HCT116 (cell line): Measurements from ENCODE around the gene RBFOX2. TPM values are rescaled to one million over a fixed set of nuclear protein-coding genes. Genes with fewer than 3 reads are reported as not detected.

Source experiments
- ATAC-seq: fragments of 200-7000 bp; cut with Tn5 transposase; 2 replicates; pipeline ENCODE4 v1.9.1; 2020; ENCODE audit warnings: mild to moderate bottlenecking, moderate library complexity
- BruUV-seq: library from RNA; stranded (reverse); fragments of 400-500 nt; replicated peaks from 2 replicates; lab custom pipeline; 2021; lab: Mats Ljungman, UMichigan
- CTCF ChIA-PET: fragments of 300-600 bp; sonication (Branson Sonifier 250); formaldehyde crosslinking; loops from one replicate; lab custom pipeline; 2021; ENCODE audit warnings: antibody characterized with exemption; lab: Charles Lee
- POLR2A ChIA-PET: fragments of 300-600, 350-600 bp; sonication (Branson Sonifier 250); formaldehyde crosslinking; loops from one replicate; lab custom pipeline; 2021; ENCODE audit warnings: antibody characterized with exemption; lab: Charles Lee
- RAD21 ChIA-PET, 2 experiments: fragments of 300-600 bp; sonication (Branson Sonifier 250); formaldehyde crosslinking; loops; one replicate each; lab custom pipeline; 2023; ENCODE audit warnings: low total read pairs in 2 of 2; ENCODE audit not compliant: uncharacterized antibody in 2 of 2, unreplicated experiment in 2 of 2, low non-redundant PET in 1 of 2; lab: Charles Lee
- DNase-seq: peaks from one replicate; pipeline ENCODE4 v3.0.0-alpha.2; 2010; ENCODE audit warnings: low read depth, low spot score
- H2AFZ ChIP-seq: fragments of 200-600 bp; shearing (Covaris generic), sonication (generic); 2 replicates; pipeline ENCODE4 v1.6.1; 2017; ENCODE audit warnings: low read depth, mixed run types, mixed read lengths, antibody characterized with exemption, low read length; ENCODE audit not compliant: poor library complexity, severe bottlenecking
- H3K27ac ChIP-seq: 2 replicates; pipeline ENCODE4 v1.5.1; 2012; ENCODE audit warnings: low read depth, low read length
- H3K27me3 ChIP-seq: fragments of 200-600 bp; sonication (generic); 2 replicates; pipeline ENCODE4 v1.6.1; 2016; ENCODE audit warnings: mixed run types, low read length, mixed read lengths; ENCODE audit not compliant: insufficient read depth
- H3K36me3 ChIP-seq, 2 experiments: fragments of 200-500 bp in 1 of 2; fragments of 200-600 bp in 1 of 2; sonication (Bioruptor generic) in 1 of 2; sonication (generic) in 1 of 2; 2 replicates each; pipeline versions ENCODE4 v1.5.1 to v1.6.1; 2014 to 2016; ENCODE audit warnings: low read length in 2 of 2, inconsistent platforms in 1 of 2, mixed read lengths in 1 of 2, mixed run types in 1 of 2; ENCODE audit not compliant: insufficient read depth in 2 of 2, control insufficient read depth in 1 of 2
- H3K4me1 ChIP-seq, 2 experiments: fragments of 200-600 bp in 1 of 2; sonication (generic) in 1 of 2; 2 replicates each; pipeline versions ENCODE4 v1.5.1 to v1.6.1; 2012 to 2017; ENCODE audit warnings: low read length in 2 of 2, inconsistent platforms in 1 of 2, mild to moderate bottlenecking in 1 of 2, mixed read lengths in 1 of 2, mixed run types in 1 of 2, moderate library complexity in 1 of 2; ENCODE audit not compliant: insufficient read depth in 2 of 2, control insufficient read depth in 1 of 2
- H3K4me2 ChIP-seq: fragments of 200-600 bp; sonication (generic); 2 replicates; pipeline ENCODE4 v1.6.1; 2017; ENCODE audit warnings: mixed run types, low read length, mixed read lengths
- H3K4me3 ChIP-seq, 2 experiments: fragments of 200-600 bp in 1 of 2; sonication (generic) in 1 of 2; replicated peaks in 1 of 2; 2 replicates each; pipeline ENCODE4 v1.5.1; 2011 to 2016; ENCODE audit warnings: low read length in 2 of 2, control low read depth in 1 of 2, low read depth in 1 of 2, mild to moderate bottlenecking in 1 of 2, mixed read lengths in 1 of 2, mixed run types in 1 of 2
- H3K79me2 ChIP-seq: fragments of 200-600 bp; sonication (generic); 2 replicates; pipeline ENCODE4 v1.6.1; 2017; ENCODE audit warnings: mild to moderate bottlenecking, mixed run types, low read length, moderate library complexity, mixed read lengths; ENCODE audit not compliant: insufficient read depth
- H3K9ac ChIP-seq: fragments of 200-600 bp; sonication (generic); 2 replicates; pipeline ENCODE4 v1.6.1; 2016; ENCODE audit warnings: low read length, mixed read lengths
- H3K9me2 ChIP-seq: fragments of 200-600 bp; sonication (generic), shearing (Covaris generic); 2 replicates; pipeline ENCODE4 v1.6.1; 2017; ENCODE audit warnings: mixed run types, mild to moderate bottlenecking, moderate library complexity; ENCODE audit not compliant: insufficient read depth
- H3K9me3 ChIP-seq, 2 experiments: fragments of 200-500 bp in 1 of 2; fragments of 200-600 bp in 1 of 2; sonication (Bioruptor generic) in 1 of 2; sonication (generic) in 1 of 2; 2 replicates each; pipeline ENCODE4 v1.6.1; 2014 to 2017; ENCODE audit warnings: low read length in 2 of 2, mixed read lengths in 2 of 2, inconsistent platforms in 1 of 2, low read depth in 1 of 2, mild to moderate bottlenecking in 1 of 2, mixed run types in 1 of 2, moderate library complexity in 1 of 2; ENCODE audit not compliant: control insufficient read depth in 1 of 2, insufficient read depth in 1 of 2
- H4K20me1 ChIP-seq: fragments of 200-600 bp; sonication (generic), shearing (Covaris generic); 2 replicates; pipeline ENCODE4 v1.6.1; 2017; ENCODE audit warnings: mixed run types, mild to moderate bottlenecking, moderate library complexity; ENCODE audit not compliant: insufficient read depth
- ATF3 ChIP-seq: IDR thresholded peaks from 2 replicates; pipeline ENCODE4 v1.6.1; 2012
- CBX3 ChIP-seq: IDR thresholded peaks from 2 replicates; pipeline ENCODE4 v1.6.1; 2012; ENCODE audit warnings: low read depth
- CEBPB ChIP-seq: IDR thresholded peaks from 2 replicates; pipeline ENCODE4 v1.6.1; 2012; ENCODE audit warnings: low read depth
- EGR1 ChIP-seq: IDR thresholded peaks from 2 replicates; pipeline ENCODE4 v1.6.1; 2012; ENCODE audit warnings: low read depth
- FOSL1 ChIP-seq: IDR thresholded peaks from 2 replicates; pipeline ENCODE4 v1.6.1; 2012; ENCODE audit warnings: low read depth
- JUND ChIP-seq: IDR thresholded peaks from 2 replicates; pipeline ENCODE4 v1.6.1; 2012
- POLR2A ChIP-seq: IDR thresholded peaks from 2 replicates; pipeline ENCODE4 v1.7.0; 2011; ENCODE audit warnings: borderline replicate concordance; ENCODE audit not compliant: insufficient read depth, insufficient read length; ENCODE audit errors: extremely low read depth
- POLR2AphosphoS5 ChIP-seq: IDR thresholded peaks from 2 replicates; pipeline ENCODE4 v1.6.1; 2011; ENCODE audit warnings: mild to moderate bottlenecking, low read depth, low read length, moderate library complexity
- RAD21 ChIP-seq: IDR thresholded peaks from 2 replicates; pipeline ENCODE4 v1.6.1; 2012; ENCODE audit warnings: low read depth, mild to moderate bottlenecking
- REST ChIP-seq: IDR thresholded peaks from 2 replicates; pipeline ENCODE4 v1.6.1; 2012; ENCODE audit warnings: low read depth
- SIN3A ChIP-seq: IDR thresholded peaks from 2 replicates; pipeline ENCODE4 v1.6.1; 2012; ENCODE audit warnings: low read depth
- SRF ChIP-seq: IDR thresholded peaks from 2 replicates; pipeline ENCODE4 v1.6.1; 2012; ENCODE audit warnings: low read depth
- TCF7L2 ChIP-seq: IDR thresholded peaks from 2 replicates; pipeline ENCODE4 v1.7.0; 2011; ENCODE audit warnings: borderline replicate concordance, inconsistent platforms; ENCODE audit not compliant: insufficient read depth, insufficient read length; ENCODE audit errors: extremely low read depth
- YY1 ChIP-seq: IDR thresholded peaks from 2 replicates; pipeline ENCODE4 v1.6.1; 2011; ENCODE audit warnings: low read length, low read depth, moderate library complexity, mild to moderate bottlenecking; ENCODE audit not compliant: insufficient replicate concordance; ENCODE audit errors: extremely low read depth
- ZFX ChIP-seq: fragments of 450-650 bp; IDR thresholded peaks from 2 replicates; pipeline ENCODE4 v1.6.1; 2017
- ZNF274 ChIP-seq: fragments of 200-500 bp; sonication (Bioruptor generic); IDR thresholded peaks from 2 replicates; pipeline ENCODE4 v1.6.1; 2014; ENCODE audit warnings: mild to moderate bottlenecking, low read depth, low read length, inconsistent platforms
- intact Hi-C: fragments of 100-400 bp; cut with micrococcal nuclease; formaldehyde crosslinking; loops from 2 replicates; pipeline ENCODE4 v1.10.0; 2022
- total RNA-seq: library from RNA; stranded (reverse); gene quantifications from one replicate; pipeline ENCODE4 v1.2.1, GENCODE V29; 2021; ENCODE audit not compliant: unreplicated experiment

RBFOX2 gene
- total RNA-seq, 1 experiment from 2014 or later, result 83.9 TPM

GRCh38 chr22:35928285-35928798, 100.3 kb downstream of the RBFOX2 start (continued):
- TF ChIP-seq TCF7L2 (no peak), CEBPB (no peak), YY1 (no peak), EGR1 (no peak), REST (no peak), RAD21 (no peak), ZNF274 (no peak), CBX3 (no peak), POLR2AphosphoS5 (no peak), POLR2A (no peak), ATF3 (no peak)

GRCh38 chr22:35923026-35923425, 105.6 kb downstream of the RBFOX2 start:
- TF ChIP-seq SIN3A (no peak), SRF (no peak), YY1 (no peak), ZNF274 (no peak), JUND (no peak), POLR2A (no peak), FOSL1 (no peak), ZFX (no peak)
- ChIA-PET POLR2A (no interaction called here), RAD21 (no interaction called here), CTCF (interaction anchor here (0.8 to 1.8 kb wide), 3 partner anchors 82 to 293 kb away, joined by 3 to 4 read pairs (median 3); no protein-coding TSS in a partner anchor)
- no peaks in the 10 kb centered on the region for H3K36me3 ChIP-seq
- no peak overlapping the region for H3K4me3 ChIP-seq
- H3K9me2 ChIP-seq, result no peaks in the 10 kb centered on the region
- H3K9ac ChIP-seq, result no peak overlapping the region
- no peaks in the 10 kb centered on the region for H4K20me1 ChIP-seq
- H3K4me1 ChIP-seq, result peaks cover 7 to 27% of the 10 kb centered on the region in 2 experiments
- no peak overlapping the region for H2AFZ ChIP-seq
- intact Hi-C loops, result loop anchor here (5.0 to 10.0 kb wide), 2 partner anchors 161 to 568 kb away; no protein-coding TSS in a partner anchor
- no peaks in the 10 kb centered on the region for H3K9me3 ChIP-seq
- no peaks in the 10 kb centered on the region for H3K27me3 ChIP-seq
- H3K27ac ChIP-seq, result no peak overlapping the region
- ATAC-seq (no peak), DNase-seq (no peak)
- H3K4me2 ChIP-seq, result no peak overlapping the region
- BruUV-seq, result no TSS peak
- H3K79me2 ChIP-seq, result peaks cover 40% of the 10 kb centered on the region
